ENCODE results near the gene SIL1. TPM values are rescaled to one million over a fixed set of nuclear protein-coding genes. Genes with fewer than 3 reads are reported as not detected.

The SIL1 gene
- total and polyA plus RNA-seq, 2 of the 4 experiments (the other 2 are of a cell fraction) = 56.1 to 66.0 TPM

- H3K27ac ChIP-seq (ENCODE audit: insufficient read depth, low read length) = no peak overlapping the region
- H3K23ac ChIP-seq (ENCODE audit: low read depth, low read length) = no peak overlapping the region
- TF ChIP-seq POLR2A (IDR thresholded peaks at IDR 0.05; ENCODE audit: low read depth, low read length) (no peak), USF2 (IDR thresholded peaks at IDR 0.05; ENCODE audit: low read depth, low read length) (no peak), CHD1 (IDR thresholded peaks at IDR 0.05; ENCODE audit: low read depth, low read length) (no peak), CTCF (conservative IDR thresholded peaks at IDR 0.05; ENCODE audit: low read depth, low read length) (no peak), MXI1 (IDR thresholded peaks at IDR 0.05; ENCODE audit: borderline replicate concordance, low read depth, low read length) (no peak), SMC3 (IDR thresholded peaks at IDR 0.05; ENCODE audit: low read depth, low read length) (no peak), FOS (IDR thresholded peaks at IDR 0.05; ENCODE audit: low read depth, low read length) (no peak), NFE2L2 (IDR thresholded peaks at IDR 0.05; ENCODE audit: low read depth, low read length) (no peak)
- no peak overlapping the region for H4K91ac ChIP-seq (ENCODE audit: insufficient read depth, low read depth, low read length)
- ChIA-PET POLR2A (ENCODE audit: unreplicated experiment) (no interaction called here), CTCF (no interaction called here)
- 74% methylated on average over 20 of the region's 23 CpGs; no CpG with 5 or more reads in 1 of the 2 experiments for WGBS, 2 experiments (ENCODE audit: extremely low coverage in 2 of 2, insufficient read length in 1 of 2)
- BruUV-seq (replicated peaks) = no TSS peak
- H3K9me3 ChIP-seq (ENCODE audit: control insufficient read depth, insufficient read depth, low read length) = no peaks in the 10 kb centered on the region
- H3K4me1 ChIP-seq (ENCODE audit: control insufficient read depth, insufficient read depth, low read length) = no peaks in the 10 kb centered on the region
- H4K8ac ChIP-seq (ENCODE audit: low read depth in 2 of 2, low read length in 2 of 2) = no peak overlapping the region
- peaks cover 9% of the 10 kb centered on the region; the same call in 1 of the 2 replicates for H3K36me3 ChIP-seq (ENCODE audit: control insufficient read depth, insufficient read depth, low read length)
- H3K4ac ChIP-seq (ENCODE audit: low read depth, low read length) = no peak overlapping the region
- intact Hi-C loops (cut with micrococcal nuclease) = no loop called here
- in situ Hi-C loops (cut with MboI; ENCODE audit: low sequenced_read_pairs) = no loop called here
- H3K18ac ChIP-seq (ENCODE audit: low read depth, low read length) = no peak overlapping the region
- H3K27me3 ChIP-seq (ENCODE audit: control insufficient read depth, insufficient read depth, low read length) = no peaks in the 10 kb centered on the region
- H2AK9ac ChIP-seq (replicated peaks; ENCODE audit: low read depth, low read length, poor library complexity) = no peak overlapping the region
- H3K14ac ChIP-seq (replicated peaks; ENCODE audit: low read depth, low read length) = no peak overlapping the region
- no peak overlapping the region for H2BK15ac ChIP-seq (ENCODE audit: low read depth, low read length)
- H2BK5ac ChIP-seq (ENCODE audit: low read depth, low read length, poor library complexity, severe bottlenecking) = no peak overlapping the region
- dilution Hi-C loops (cut with HindIII; ENCODE audit: low sequenced_read_pairs, unreplicated experiment) = no loop called here
- peaks cover 6% of the 10 kb centered on the region; the same call in 1 of the 2 replicates for H3K9me1 ChIP-seq (ENCODE audit: insufficient read depth, low read length)
- no peak overlapping the region for H3K9ac ChIP-seq (ENCODE audit: low read depth, low read length)
- H3K4me2 ChIP-seq (ENCODE audit: low read depth, low read length) = no peak overlapping the region
- H4K5ac ChIP-seq (ENCODE audit: low read depth, low read length) = no peak overlapping the region
- H2BK20ac ChIP-seq (ENCODE audit: low read depth, low read length) = no peak overlapping the region
- ATAC-seq (ENCODE audit: low read depth) = no peak
- no peak overlapping the region for H3K4me3 ChIP-seq (ENCODE audit: insufficient read depth, low read depth, low read length)
- no peaks in the 10 kb centered on the region; the same call in 1 of the 2 replicates for H4K20me1 ChIP-seq (ENCODE audit: insufficient read depth, low read length)
- H2AFZ ChIP-seq (replicated peaks; ENCODE audit: low read length, poor library complexity) = no peak overlapping the region
- no peaks in the 10 kb centered on the region; a peak in 1 of 4 replicates for H3K79me1 ChIP-seq (ENCODE audit: low read depth in 1 of 2, low read length in 2 of 2)
- no peak overlapping the region for H2AK5ac ChIP-seq (ENCODE audit: low read depth, low read length)
- no peak overlapping the region for H3K56ac ChIP-seq (ENCODE audit: extremely low read depth, insufficient read depth, low read length)
- no peak overlapping the region for H2BK120ac ChIP-seq (ENCODE audit: low read depth, low read length)
- no peak for DNase-seq
Measured at GRCh38 chr5:138945421-138946240, 252.5 kb downstream of the SIL1 start.
